GM12878 (cell line): Measurements from ENCODE around the gene MYOD1. TPM values are rescaled to one million over a fixed set of nuclear protein-coding genes. Genes with fewer than 3 reads are reported as not detected.

Experiments
- ATAC-seq: fragments of 200-7000 bp; cut with Tn5 transposase; 3 replicates; pipeline ENCODE4 v1.9.1; 2020; ENCODE audit warnings: mild to moderate bottlenecking, moderate library complexity
- BruUV-seq: library from RNA; stranded (reverse); fragments of 400-500 nt; replicated peaks from 2 replicates; lab custom pipeline; 2021; lab: Mats Ljungman, UMichigan
- CTCF ChIA-PET: fragments of 300-600 bp; sonication (Branson Sonifier 250); formaldehyde crosslinking; extraction: SDS; loops from one replicate; lab custom pipeline; 2021; ENCODE audit warnings: inconsistent platforms; lab: Yijun Ruan, JAX
- POLR2A ChIA-PET: fragments of 350-600 bp; formaldehyde crosslinking; extraction: SDS; loops from one replicate; lab custom pipeline; 2021; ENCODE audit warnings: inconsistent platforms; lab: Charles Lee
- RAD21 ChIA-PET: fragments of 300-600 bp; sonication (Branson Sonifier 250); formaldehyde crosslinking; loops from one replicate; lab custom pipeline; 2023; ENCODE audit warnings: antibody characterized with exemption; ENCODE audit not compliant: unreplicated experiment; lab: Charles Lee
- SMC1A ChIA-PET: fragments of 300-600 bp; sonication (Branson Sonifier 250); formaldehyde crosslinking; loops from one replicate; lab custom pipeline; 2023; ENCODE audit not compliant: unreplicated experiment, uncharacterized antibody; lab: Charles Lee
- DNase-seq: peaks from one replicate; pipeline ENCODE4 v3.0.0-alpha.2; 2011; ENCODE audit warnings: low read depth, low spot score
- FAIRE-seq: peaks from 3 replicates; lab custom pipeline; 2011; peaks lifted over from hg19 to GRCh38; lab: Jason Lieb, UNC
- H2AFZ ChIP-seq: 2 replicates; pipeline ENCODE4 v1.6.0; 2011; ENCODE audit warnings: low read depth, low read length, control low read depth; ENCODE audit not compliant: control insufficient read depth
- H3K27ac ChIP-seq: 2 replicates; pipeline ENCODE4 v1.5.1; 2011; ENCODE audit warnings: control low read depth; ENCODE audit not compliant: control insufficient read depth, insufficient read depth
- H3K27me3 ChIP-seq, 2 experiments: replicated peaks in 1 of 2; 2 replicates each; pipeline versions ENCODE4 v1.6.0 to v1.6.1; 2011; ENCODE audit warnings: low read length in 1 of 2; ENCODE audit not compliant: control insufficient read depth in 2 of 2, insufficient read depth in 2 of 2
- H3K36me3 ChIP-seq, 2 experiments: 2 replicates each; pipeline ENCODE4 v1.5.1; 2011; ENCODE audit warnings: low read length in 1 of 2; ENCODE audit not compliant: control insufficient read depth in 2 of 2, insufficient read depth in 2 of 2
- H3K4me1 ChIP-seq: 2 replicates; pipeline ENCODE4 v1.6.1; 2011; ENCODE audit warnings: mild to moderate bottlenecking, low read length, moderate library complexity, mixed read lengths; ENCODE audit not compliant: control insufficient read depth, insufficient read depth
- H3K4me2 ChIP-seq: 2 replicates; pipeline ENCODE4 v1.6.0; 2011; ENCODE audit warnings: control low read depth; ENCODE audit not compliant: control insufficient read depth, insufficient read depth
- H3K4me3 ChIP-seq: fragments of 200-600 bp; sonication (generic); 2 replicates; pipeline ENCODE4 v1.5.1; 2016
- H3K79me2 ChIP-seq: 2 replicates; pipeline ENCODE4 v1.6.0; 2011; ENCODE audit warnings: low read length; ENCODE audit not compliant: control insufficient read depth, insufficient read depth
- H3K9ac ChIP-seq: 2 replicates; pipeline ENCODE4 v1.8.0; 2011; ENCODE audit warnings: low read length, control low read depth, mixed read lengths; ENCODE audit not compliant: control insufficient read depth, insufficient read depth
- H3K9me3 ChIP-seq: replicated peaks from 3 replicates; pipeline ENCODE4 v1.5.1; 2011; ENCODE audit warnings: mild to moderate bottlenecking, low read length; ENCODE audit not compliant: control insufficient read depth, insufficient read depth
- H4K20me1 ChIP-seq: 2 replicates; pipeline ENCODE4 v1.6.0; 2011; ENCODE audit not compliant: control insufficient read depth, insufficient read depth
- ATF7 ChIP-seq: fragments of 450-650 bp; IDR thresholded peaks from 2 replicates; pipeline ENCODE4 v1.6.1; 2016; ENCODE audit warnings: low read depth, mild to moderate bottlenecking
- FOXK2 ChIP-seq: fragments of 450-650 bp; IDR thresholded peaks from 2 replicates; pipeline ENCODE4 v1.6.1; 2017; ENCODE audit warnings: mild to moderate bottlenecking, moderate library complexity
- HDGF ChIP-seq: fragments of 450-650 bp; IDR thresholded peaks from 2 replicates; pipeline ENCODE4 v1.6.1; 2016; ENCODE audit warnings: antibody characterized with exemption
- IKZF2 ChIP-seq, 2 experiments: fragments of 450-650 bp; IDR thresholded peaks; 2 replicates each; pipeline ENCODE4 v1.6.1; 2017; ENCODE audit warnings: mild to moderate bottlenecking in 2 of 2, moderate library complexity in 2 of 2
- IRF4 ChIP-seq: IDR thresholded peaks from 2 replicates; pipeline ENCODE4 v1.6.1; 2011; ENCODE audit warnings: low read depth, low read length
- MEF2A ChIP-seq: IDR thresholded peaks from 2 replicates; pipeline ENCODE4 v1.6.1; 2011; ENCODE audit warnings: low read depth, mild to moderate bottlenecking, low read length, moderate library complexity; ENCODE audit not compliant: insufficient read depth
- MTA2 ChIP-seq: fragments of 450-650 bp; IDR thresholded peaks from 2 replicates; pipeline ENCODE4 v1.6.1; 2016; ENCODE audit warnings: low read depth, mild to moderate bottlenecking, moderate library complexity
- SMAD5 ChIP-seq: IDR thresholded peaks from 2 replicates; pipeline ENCODE4 v1.6.1; 2016; ENCODE audit warnings: antibody characterized with exemption, low read depth
- SREBF2 ChIP-seq: IDR thresholded peaks from 2 replicates; pipeline ENCODE4 v1.6.1; 2012; ENCODE audit warnings: mild to moderate bottlenecking, low read length
- ZSCAN29 ChIP-seq: fragments of 450-650 bp; IDR thresholded peaks from 2 replicates; pipeline ENCODE4 v1.6.1; 2017; ENCODE audit warnings: mild to moderate bottlenecking, moderate library complexity
- WGBS: methylation state at CpG from one replicate; pipeline ENCODE4 v1.1.6; 2016; ENCODE audit warnings: low lambda C conversion rate; ENCODE audit not compliant: insufficient replicate concordance, insufficient coverage; ENCODE audit errors: missing lambda C conversion rate; 5-methylcytosine and 5-hydroxymethylcytosine counted together
- in situ Hi-C: fragments of 300-500 bp; cut with MboI; formaldehyde crosslinking; loops from 9 replicates; pipeline ENCODE4 v1.14.3; 2018; ENCODE audit warnings: mixed read lengths
- intact Hi-C: fragments of 100-400 bp; cut with micrococcal nuclease; formaldehyde crosslinking; loops from one replicate; pipeline ENCODE4 v1.14.2; 2022; ENCODE audit not compliant: unreplicated experiment
- polyA plus RNA-seq, 11 experiments: library from polyadenylated mRNA; depleted of rRNA in 4 of 11; unstranded in 6 of 11; stranded (reverse) in 5 of 11; fragments of >200 nt; fragmentation: Nextera tagmentation in 4 of 11; fragmentation: Illumina TruSeq in 1 of 11; extraction: Ambion mirVana in 4 of 11; extraction: Trizol in 1 of 11; gene quantifications; 1 replicate in 1 of 11; 2 replicates in 10 of 11; pipeline versions ENCODE4 v1.2.1 to v1.2.3, GENCODE V29; 2011 to 2016; ENCODE audit warnings: inconsistent platforms in 2 of 11, missing spikeins in 2 of 11, low read depth in 1 of 11
- total RNA-seq, 4 experiments: library from RNA; depleted of rRNA in 3 of 4; stranded (reverse); fragments of >200 nt in 3 of 4; fragmentation: Illumina TruSeq in 1 of 4; extraction: Trizol in 1 of 4; gene quantifications; 2 replicates each; pipeline versions ENCODE4 v1.2.1 to v1.2.3, GENCODE V29; 2013 to 2021
- TF ChIP-seq, protein P1 (sequence below): fragments of 450-650 bp; IDR thresholded peaks from 2 replicates; pipeline ENCODE4 v1.6.1; 2016; ENCODE audit warnings: mild to moderate bottlenecking, moderate library complexity, borderline replicate concordance
- TF ChIP-seq, protein P2 (sequence below): fragments of 450-650 bp; IDR thresholded peaks from 2 replicates; pipeline ENCODE4 v1.6.1; 2017; ENCODE audit warnings: mild to moderate bottlenecking, moderate library complexity

MYOD1 gene
- total and polyA plus RNA-seq, 10 of the 15 experiments (the other 5 are each of a cell fraction or from before 2014, with no cell fraction given) = not detected

DNA sequence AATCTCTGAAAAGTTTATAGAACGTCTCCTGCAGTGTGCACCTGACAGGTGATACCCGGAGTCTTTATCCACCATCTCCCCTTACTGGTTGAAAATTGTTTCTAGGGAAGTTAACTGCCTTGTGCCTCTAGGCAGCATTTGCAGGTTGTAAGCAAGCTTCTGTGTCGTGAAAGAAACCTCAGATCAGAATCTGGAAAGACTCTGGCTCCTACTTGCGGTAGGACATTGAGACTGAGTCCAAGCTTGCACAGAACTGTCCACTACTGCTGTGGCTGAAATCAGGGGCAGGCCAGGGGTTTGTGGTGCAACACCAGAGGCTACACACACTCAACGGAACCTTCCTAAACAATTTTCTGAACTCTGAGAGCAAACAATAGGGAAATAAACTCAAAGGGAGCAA lies 34.8 kb upstream of the MYOD1 start:
- H3K4me1 ChIP-seq = no peaks in the 10 kb centered on the region
- H3K36me3 ChIP-seq = no peaks in the 10 kb centered on the region
- POLR2A ChIA-PET = no interaction called here
- 5% methylated on average over 5 of the region's 5 CpGs for WGBS
- no peaks in the 10 kb centered on the region for H3K79me2 ChIP-seq
- H3K4me2 ChIP-seq = no peak overlapping the region
- intact Hi-C loops (no loop called here), in situ Hi-C loops (no loop called here)
- H2AFZ ChIP-seq = no peak overlapping the region
- FAIRE-seq (no peak), ATAC-seq (no peak), DNase-seq (no peak)
- peaks cover 0 to 5% of the 10 kb centered on the region in 2 experiments for H3K27me3 ChIP-seq
- CTCF ChIA-PET = no interaction called here
- SMC1A ChIA-PET = no interaction called here
- H4K20me1 ChIP-seq = no peaks in the 10 kb centered on the region
- RAD21 ChIA-PET = no interaction called here
- BruUV-seq = no TSS peak
- H3K4me3 ChIP-seq = no peak overlapping the region
- no peak overlapping the region for H3K27ac ChIP-seq
- H3K9ac ChIP-seq = no peak overlapping the region
- TF ChIP-seq MTA2 (no peak), IKZF2 (IDR thresholded peaks at IDR 0.05) (no peak), FOXK2 (no peak), SMAD5 (no peak), HDGF (no peak), SREBF2 (no peak), ATF7 (no peak), ZSCAN29 (no peak), IRF4 (no peak), MEF2A (no peak)
- TF ChIP-seq, protein P1, sequence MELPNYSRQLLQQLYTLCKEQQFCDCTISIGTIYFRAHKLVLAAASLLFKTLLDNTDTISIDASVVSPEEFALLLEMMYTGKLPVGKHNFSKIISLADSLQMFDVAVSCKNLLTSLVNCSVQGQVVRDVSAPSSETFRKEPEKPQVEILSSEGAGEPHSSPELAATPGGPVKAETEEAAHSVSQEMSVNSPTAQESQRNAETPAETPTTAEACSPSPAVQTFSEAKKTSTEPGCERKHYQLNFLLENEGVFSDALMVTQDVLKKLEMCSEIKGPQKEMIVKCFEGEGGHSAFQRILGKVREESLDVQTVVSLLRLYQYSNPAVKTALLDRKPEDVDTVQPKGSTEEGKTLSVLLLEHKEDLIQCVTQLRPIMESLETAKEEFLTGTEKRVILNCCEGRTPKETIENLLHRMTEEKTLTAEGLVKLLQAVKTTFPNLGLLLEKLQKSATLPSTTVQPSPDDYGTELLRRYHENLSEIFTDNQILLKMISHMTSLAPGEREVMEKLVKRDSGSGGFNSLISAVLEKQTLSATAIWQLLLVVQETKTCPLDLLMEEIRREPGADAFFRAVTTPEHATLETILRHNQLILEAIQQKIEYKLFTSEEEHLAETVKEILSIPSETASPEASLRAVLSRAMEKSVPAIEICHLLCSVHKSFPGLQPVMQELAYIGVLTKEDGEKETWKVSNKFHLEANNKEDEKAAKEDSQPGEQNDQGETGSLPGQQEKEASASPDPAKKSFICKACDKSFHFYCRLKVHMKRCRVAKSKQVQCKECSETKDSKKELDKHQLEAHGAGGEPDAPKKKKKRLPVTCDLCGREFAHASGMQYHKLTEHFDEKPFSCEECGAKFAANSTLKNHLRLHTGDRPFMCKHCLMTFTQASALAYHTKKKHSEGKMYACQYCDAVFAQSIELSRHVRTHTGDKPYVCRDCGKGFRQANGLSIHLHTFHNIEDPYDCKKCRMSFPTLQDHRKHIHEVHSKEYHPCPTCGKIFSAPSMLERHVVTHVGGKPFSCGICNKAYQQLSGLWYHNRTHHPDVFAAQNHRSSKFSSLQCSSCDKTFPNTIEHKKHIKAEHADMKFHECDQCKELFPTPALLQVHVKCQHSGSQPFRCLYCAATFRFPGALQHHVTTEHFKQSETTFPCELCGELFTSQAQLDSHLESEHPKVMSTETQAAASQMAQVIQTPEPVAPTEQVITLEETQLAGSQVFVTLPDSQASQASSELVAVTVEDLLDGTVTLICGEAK = no peak
- TF ChIP-seq, protein P2, sequence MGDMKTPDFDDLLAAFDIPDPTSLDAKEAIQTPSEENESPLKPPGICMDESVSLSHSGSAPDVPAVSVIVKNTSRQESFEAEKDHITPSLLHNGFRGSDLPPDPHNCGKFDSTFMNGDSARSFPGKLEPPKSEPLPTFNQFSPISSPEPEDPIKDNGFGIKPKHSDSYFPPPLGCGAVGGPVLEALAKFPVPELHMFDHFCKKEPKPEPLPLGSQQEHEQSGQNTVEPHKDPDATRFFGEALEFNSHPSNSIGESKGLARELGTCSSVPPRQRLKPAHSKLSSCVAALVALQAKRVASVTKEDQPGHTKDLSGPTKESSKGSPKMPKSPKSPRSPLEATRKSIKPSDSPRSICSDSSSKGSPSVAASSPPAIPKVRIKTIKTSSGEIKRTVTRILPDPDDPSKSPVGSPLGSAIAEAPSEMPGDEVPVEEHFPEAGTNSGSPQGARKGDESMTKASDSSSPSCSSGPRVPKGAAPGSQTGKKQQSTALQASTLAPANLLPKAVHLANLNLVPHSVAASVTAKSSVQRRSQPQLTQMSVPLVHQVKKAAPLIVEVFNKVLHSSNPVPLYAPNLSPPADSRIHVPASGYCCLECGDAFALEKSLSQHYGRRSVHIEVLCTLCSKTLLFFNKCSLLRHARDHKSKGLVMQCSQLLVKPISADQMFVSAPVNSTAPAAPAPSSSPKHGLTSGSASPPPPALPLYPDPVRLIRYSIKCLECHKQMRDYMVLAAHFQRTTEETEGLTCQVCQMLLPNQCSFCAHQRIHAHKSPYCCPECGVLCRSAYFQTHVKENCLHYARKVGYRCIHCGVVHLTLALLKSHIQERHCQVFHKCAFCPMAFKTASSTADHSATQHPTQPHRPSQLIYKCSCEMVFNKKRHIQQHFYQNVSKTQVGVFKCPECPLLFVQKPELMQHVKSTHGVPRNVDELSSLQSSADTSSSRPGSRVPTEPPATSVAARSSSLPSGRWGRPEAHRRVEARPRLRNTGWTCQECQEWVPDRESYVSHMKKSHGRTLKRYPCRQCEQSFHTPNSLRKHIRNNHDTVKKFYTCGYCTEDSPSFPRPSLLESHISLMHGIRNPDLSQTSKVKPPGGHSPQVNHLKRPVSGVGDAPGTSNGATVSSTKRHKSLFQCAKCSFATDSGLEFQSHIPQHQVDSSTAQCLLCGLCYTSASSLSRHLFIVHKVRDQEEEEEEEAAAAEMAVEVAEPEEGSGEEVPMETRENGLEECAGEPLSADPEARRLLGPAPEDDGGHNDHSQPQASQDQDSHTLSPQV = no peak
- H3K9me3 ChIP-seq = no peaks in the 10 kb centered on the region
